Panc1 (cell line): ENCODE results near the gene GTF3A.

Source experiments
- POLR2AphosphoS5 ChIP-seq: IDR thresholded peaks from 2 replicates; pipeline ENCODE4 v1.6.1; 2012; ENCODE audit warnings: mild to moderate bottlenecking, low read depth, low read length, moderate library complexity
- SIN3A ChIP-seq: IDR thresholded peaks from 2 replicates; pipeline ENCODE4 v1.6.1; 2012; ENCODE audit warnings: low read depth, mild to moderate bottlenecking, low read length, moderate library complexity, borderline replicate concordance; ENCODE audit not compliant: insufficient read depth
- TCF7L2 ChIP-seq: IDR thresholded peaks from 2 replicates; pipeline ENCODE4 v1.6.1; 2011; ENCODE audit warnings: mild to moderate bottlenecking, low read depth, low read length, inconsistent platforms
- TF ChIP-seq, protein P1 (sequence below): fragments of 450-650 bp; IDR thresholded peaks from 2 replicates; pipeline ENCODE4 v1.5.1; 2017; ENCODE audit warnings: mild to moderate bottlenecking
- TF ChIP-seq, protein P2 (sequence below), 2 experiments: IDR thresholded peaks; 2 replicates each; pipeline ENCODE4 v1.6.1; 2011 to 2012; ENCODE audit warnings: low read depth in 2 of 2, control low read depth in 1 of 2, low read length in 1 of 2, mild to moderate bottlenecking in 1 of 2, moderate library complexity in 1 of 2; ENCODE audit not compliant: insufficient read depth in 1 of 2

DNA sequence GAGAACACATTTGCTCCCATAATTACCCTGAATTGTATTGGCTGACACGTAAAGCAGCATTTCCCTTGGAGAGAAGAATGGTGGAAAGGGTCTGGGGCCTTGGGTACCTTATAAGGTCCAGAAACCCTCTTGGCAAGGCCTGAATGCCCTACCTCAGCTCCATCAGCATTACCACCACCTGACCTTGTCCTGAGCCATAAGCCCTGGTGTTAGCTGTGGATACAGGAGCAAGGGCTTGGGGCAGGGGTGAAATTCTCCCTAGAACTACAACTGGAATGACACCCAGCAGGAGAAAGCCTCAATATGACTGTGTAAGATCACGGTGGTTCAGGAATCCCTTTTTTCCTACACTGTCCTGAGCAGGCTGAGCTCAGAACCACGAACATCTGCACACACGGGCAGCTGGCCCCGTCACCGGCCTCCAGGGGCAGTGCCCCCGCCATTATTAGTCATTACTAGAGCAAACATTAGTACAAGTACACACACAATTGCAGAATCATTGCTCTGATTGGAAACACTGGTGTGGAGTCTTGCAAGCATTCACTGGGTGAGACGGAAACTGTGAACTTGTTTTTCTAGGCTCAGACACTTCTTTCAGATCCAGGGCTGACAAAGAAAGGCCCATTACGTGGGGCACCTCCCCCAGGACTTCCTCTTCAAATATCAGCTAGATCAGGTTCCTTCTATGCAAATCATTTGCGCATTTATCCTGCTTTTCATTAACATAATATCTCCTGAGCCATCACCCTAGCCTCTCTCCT, 52.7 kb downstream of the GTF3A start:
- TF ChIP-seq, protein P1, sequence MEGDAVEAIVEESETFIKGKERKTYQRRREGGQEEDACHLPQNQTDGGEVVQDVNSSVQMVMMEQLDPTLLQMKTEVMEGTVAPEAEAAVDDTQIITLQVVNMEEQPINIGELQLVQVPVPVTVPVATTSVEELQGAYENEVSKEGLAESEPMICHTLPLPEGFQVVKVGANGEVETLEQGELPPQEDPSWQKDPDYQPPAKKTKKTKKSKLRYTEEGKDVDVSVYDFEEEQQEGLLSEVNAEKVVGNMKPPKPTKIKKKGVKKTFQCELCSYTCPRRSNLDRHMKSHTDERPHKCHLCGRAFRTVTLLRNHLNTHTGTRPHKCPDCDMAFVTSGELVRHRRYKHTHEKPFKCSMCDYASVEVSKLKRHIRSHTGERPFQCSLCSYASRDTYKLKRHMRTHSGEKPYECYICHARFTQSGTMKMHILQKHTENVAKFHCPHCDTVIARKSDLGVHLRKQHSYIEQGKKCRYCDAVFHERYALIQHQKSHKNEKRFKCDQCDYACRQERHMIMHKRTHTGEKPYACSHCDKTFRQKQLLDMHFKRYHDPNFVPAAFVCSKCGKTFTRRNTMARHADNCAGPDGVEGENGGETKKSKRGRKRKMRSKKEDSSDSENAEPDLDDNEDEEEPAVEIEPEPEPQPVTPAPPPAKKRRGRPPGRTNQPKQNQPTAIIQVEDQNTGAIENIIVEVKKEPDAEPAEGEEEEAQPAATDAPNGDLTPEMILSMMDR, result no peak
- TF ChIP-seq, protein P2, sequence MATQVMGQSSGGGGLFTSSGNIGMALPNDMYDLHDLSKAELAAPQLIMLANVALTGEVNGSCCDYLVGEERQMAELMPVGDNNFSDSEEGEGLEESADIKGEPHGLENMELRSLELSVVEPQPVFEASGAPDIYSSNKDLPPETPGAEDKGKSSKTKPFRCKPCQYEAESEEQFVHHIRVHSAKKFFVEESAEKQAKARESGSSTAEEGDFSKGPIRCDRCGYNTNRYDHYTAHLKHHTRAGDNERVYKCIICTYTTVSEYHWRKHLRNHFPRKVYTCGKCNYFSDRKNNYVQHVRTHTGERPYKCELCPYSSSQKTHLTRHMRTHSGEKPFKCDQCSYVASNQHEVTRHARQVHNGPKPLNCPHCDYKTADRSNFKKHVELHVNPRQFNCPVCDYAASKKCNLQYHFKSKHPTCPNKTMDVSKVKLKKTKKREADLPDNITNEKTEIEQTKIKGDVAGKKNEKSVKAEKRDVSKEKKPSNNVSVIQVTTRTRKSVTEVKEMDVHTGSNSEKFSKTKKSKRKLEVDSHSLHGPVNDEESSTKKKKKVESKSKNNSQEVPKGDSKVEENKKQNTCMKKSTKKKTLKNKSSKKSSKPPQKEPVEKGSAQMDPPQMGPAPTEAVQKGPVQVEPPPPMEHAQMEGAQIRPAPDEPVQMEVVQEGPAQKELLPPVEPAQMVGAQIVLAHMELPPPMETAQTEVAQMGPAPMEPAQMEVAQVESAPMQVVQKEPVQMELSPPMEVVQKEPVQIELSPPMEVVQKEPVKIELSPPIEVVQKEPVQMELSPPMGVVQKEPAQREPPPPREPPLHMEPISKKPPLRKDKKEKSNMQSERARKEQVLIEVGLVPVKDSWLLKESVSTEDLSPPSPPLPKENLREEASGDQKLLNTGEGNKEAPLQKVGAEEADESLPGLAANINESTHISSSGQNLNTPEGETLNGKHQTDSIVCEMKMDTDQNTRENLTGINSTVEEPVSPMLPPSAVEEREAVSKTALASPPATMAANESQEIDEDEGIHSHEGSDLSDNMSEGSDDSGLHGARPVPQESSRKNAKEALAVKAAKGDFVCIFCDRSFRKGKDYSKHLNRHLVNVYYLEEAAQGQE (IDR thresholded peaks at IDR 0.05; ENCODE audit: insufficient read depth in 1 of 2, low read depth in 2 of 2, low read length in 1 of 2), result no peak
- TF ChIP-seq POLR2AphosphoS5 (no peak), TCF7L2 (no peak), SIN3A (no peak)
